Osteoblast (primary cell): ENCODE measurements around the gene SINHCAF. TPM values are rescaled to one million over a fixed set of nuclear protein-coding genes. Genes with fewer than 3 reads are reported as not detected.

Experiments
- DNase-seq: peaks from one replicate; pipeline ENCODE4 v3.0.0; 2011; ENCODE audit warnings: low spot score, mixed read lengths; ENCODE audit not compliant: insufficient read length; ENCODE audit errors: missing footprints
- H2AFZ ChIP-seq: 2 replicates; pipeline ENCODE4 v1.6.0; 2011; ENCODE audit warnings: mild to moderate bottlenecking, low read length
- H3K27ac ChIP-seq: 2 replicates; pipeline ENCODE4 v1.5.1; 2011; ENCODE audit warnings: mild to moderate bottlenecking, low read depth, low read length, moderate library complexity
- H3K27me3 ChIP-seq: 2 replicates; pipeline ENCODE4 v1.6.0; 2012; ENCODE audit warnings: mild to moderate bottlenecking, control low read depth, inconsistent platforms, low read length, moderate library complexity; ENCODE audit not compliant: insufficient read depth
- H3K36me3 ChIP-seq: 2 replicates; pipeline ENCODE4 v1.5.1; 2011; ENCODE audit warnings: mild to moderate bottlenecking, low read length, control low read depth, moderate library complexity; ENCODE audit not compliant: insufficient read depth
- H3K4me1 ChIP-seq: 2 replicates; pipeline ENCODE4 v1.5.1; 2011; ENCODE audit warnings: mild to moderate bottlenecking, low read length, control low read depth, moderate library complexity; ENCODE audit not compliant: insufficient read depth
- H3K4me2 ChIP-seq: 2 replicates; pipeline ENCODE4 v1.6.0; 2011; ENCODE audit warnings: mild to moderate bottlenecking, low read length; ENCODE audit not compliant: insufficient read depth
- H3K4me3 ChIP-seq: fragments of 200-600 bp; sonication (generic); 3 replicates; pipeline ENCODE4 v1.5.1; 2012; ENCODE audit warnings: mild to moderate bottlenecking, low read length, inconsistent platforms; ENCODE audit not compliant: insufficient read depth
- H3K79me2 ChIP-seq: 2 replicates; pipeline ENCODE4 v1.6.0; 2012; ENCODE audit warnings: mild to moderate bottlenecking, low read length, control low read depth, inconsistent platforms; ENCODE audit not compliant: insufficient read depth
- H3K9me3 ChIP-seq: 2 replicates; pipeline ENCODE4 v1.5.1; 2011; ENCODE audit warnings: low read depth, low read length, control low read depth
- H4K20me1 ChIP-seq: 2 replicates; pipeline ENCODE4 v1.6.0; 2012; ENCODE audit warnings: mild to moderate bottlenecking, low read length, control low read depth; ENCODE audit not compliant: insufficient read depth
- CTCF ChIP-seq: IDR thresholded peaks from 2 replicates; pipeline ENCODE4 v1.5.1; 2011; ENCODE audit warnings: mild to moderate bottlenecking, low read depth, low read length, moderate library complexity; ENCODE audit errors: extremely low read depth
- small RNA-seq: library from RNA; depleted of rRNA; stranded (forward); fragments of <200 nt; gene quantifications from one replicate; pipeline ENCODE3, GENCODE V24; 2012
- total RNA-seq: library from RNA; depleted of rRNA; stranded (reverse); fragments of >200 nt; gene quantifications from 2 replicates; pipeline ENCODE4 v1.2.3, GENCODE V29; 2012

SINHCAF gene
- total RNA-seq, 1 donor = 11.2 TPM

GRCh38 chr12:31233061-31233730 is 92.8 kb downstream of the SINHCAF start:
- no peaks in the 10 kb centered on the region for H3K9me3 ChIP-seq
- no peak for TF ChIP-seq CTCF
- H3K27ac ChIP-seq = no peak overlapping the region
- no peak overlapping the region for H3K4me2 ChIP-seq
- H3K4me3 ChIP-seq = no peak overlapping the region
- H3K79me2 ChIP-seq = no peaks in the 10 kb centered on the region
- DNase-seq = peak; percentile 43
- no peak overlapping the region for H2AFZ ChIP-seq
- H3K36me3 ChIP-seq = no peaks in the 10 kb centered on the region
- no peaks in the 10 kb centered on the region for H4K20me1 ChIP-seq
- H3K4me1 ChIP-seq = no peaks in the 10 kb centered on the region
- H3K27me3 ChIP-seq = peaks cover 49% of the 10 kb centered on the region

GRCh38 chr12:31232361-31232965 is 93.5 kb downstream of the SINHCAF start:
- no peak overlapping the region for H3K4me2 ChIP-seq
- H2AFZ ChIP-seq = no peak overlapping the region
- no peak for TF ChIP-seq CTCF
- peaks cover 42% of the 10 kb centered on the region for H3K27me3 ChIP-seq
- H4K20me1 ChIP-seq = no peaks in the 10 kb centered on the region
- no peak for DNase-seq
- no peaks in the 10 kb centered on the region for H3K9me3 ChIP-seq
- no peak overlapping the region for H3K27ac ChIP-seq
- no peak overlapping the region for H3K4me3 ChIP-seq
- no peaks in the 10 kb centered on the region for H3K79me2 ChIP-seq
- no peaks in the 10 kb centered on the region for H3K4me1 ChIP-seq
- H3K36me3 ChIP-seq = no peaks in the 10 kb centered on the region

GRCh38 chr12:31231611-31232360 is 94.2 kb downstream of the SINHCAF start:
- Histone ChIP-seq H3K4me2 (no peak overlapping the region), H3K9me3 (no peaks in the 10 kb centered on the region), H2AFZ (no peak overlapping the region), H3K27me3 (peaks cover 36% of the 10 kb centered on the region), H3K27ac (no peak overlapping the region), H3K4me1 (no peaks in the 10 kb centered on the region), H3K36me3 (no peaks in the 10 kb centered on the region), H4K20me1 (no peaks in the 10 kb centered on the region), H3K79me2 (no peaks in the 10 kb centered on the region), H3K4me3 (no peak overlapping the region)
- no peak for TF ChIP-seq CTCF
- peak; percentile 25 for DNase-seq

Small RNAs within 50 kb of the gene (small RNA-seq; reads per million reads assigned to genes)
- not detected for gene AC024940.4
- gene AC024940.5 = not detected
- gene MREGP1 = not detected
- not detected for gene RF00026
